ENCODE data around the gene FRG2C. TPM values are rescaled to one million over a fixed set of nuclear protein-coding genes. Genes with fewer than 3 reads are reported as not detected.

Gene FRG2C
- total RNA-seq, 2 donors from 2014 or later: not detected

Other genes starting within 250 kb of the FRG2C start
- gene ZNF717, start 121.2 kb downstream of the FRG2C start, total RNA-seq: 10 to 100 TPM in 1 of 2 donors, 1 to 10 TPM in 1; 8.3 to 15.9 TPM

All from activated T-helper 17 cell treated with anti-CD3 and anti-CD28 coated beads, Interleukin-2, amount 50 U/mL, for 72 hours (primary cell).